Stomach smooth muscle (tissue), 2 donors: ENCODE data around the gene EIF4A2.

Source experiments
- H3K27ac ChIP-seq: one replicate; pipeline ENCODE4 v1.7.0; 2013; ENCODE audit warnings: mild to moderate bottlenecking, low read length, inconsistent platforms
- H3K27me3 ChIP-seq, 2 donors: one replicate each; pipeline ENCODE4 v1.7.0; 2013; ENCODE audit warnings: low read length in 2 of 2; ENCODE audit not compliant: insufficient read depth in 2 of 2, control insufficient read depth in 1 of 2
- H3K36me3 ChIP-seq, 2 donors: one replicate each; pipeline ENCODE4 v1.7.0; 2013; ENCODE audit warnings: low read length in 2 of 2; ENCODE audit not compliant: control insufficient read depth in 2 of 2, insufficient read depth in 2 of 2
- H3K4me1 ChIP-seq: one replicate; pipeline ENCODE4 v1.7.0; 2013; ENCODE audit warnings: low read length; ENCODE audit not compliant: control insufficient read depth, insufficient read depth
- H3K4me3 ChIP-seq, 2 donors: one replicate each; pipeline ENCODE4 v1.7.0; 2013; ENCODE audit warnings: low read length in 2 of 2
- H3K9ac ChIP-seq, 2 donors: one replicate each; pipeline ENCODE4 v1.7.0; 2013; ENCODE audit warnings: low read length in 2 of 2, mild to moderate bottlenecking in 1 of 2
- H3K9me3 ChIP-seq, 2 donors: one replicate each; pipeline ENCODE4 v1.7.0; 2013; ENCODE audit warnings: low read length in 2 of 2; ENCODE audit not compliant: control insufficient read depth in 2 of 2
- donor health status: healthy.
- donor health status: Pancreatic carcinoma.

Gene EIF4A2

GRCh38 chr3:186784820-186785494 lies 1.6 kb downstream of the EIF4A2 start:
- H3K4me1 ChIP-seq: peaks cover 38% of the 10 kb centered on the region
- H3K27me3 ChIP-seq: no peaks in the 10 kb centered on the region
- H3K36me3 ChIP-seq: peaks cover 42 to 53% of the 10 kb centered on the region in 2 donors
- H3K9ac ChIP-seq: peak overlapping the region; percentile 98 to 100
- no peaks in the 10 kb centered on the region for H3K9me3 ChIP-seq
- H3K27ac ChIP-seq: peak overlapping the region; percentile 99
- peak overlapping the region; percentile 88 to 100 for H3K4me3 ChIP-seq

- Histone ChIP-seq H3K27me3 (no peaks in the 10 kb centered on the region), H3K4me3 (peak overlapping the region; percentile 88 to 100), H3K9ac (peak overlapping the region; percentile 21 to 98), H3K4me1 (peaks cover 38% of the 10 kb centered on the region), H3K27ac (no peak overlapping the region), H3K9me3 (no peaks in the 10 kb centered on the region), H3K36me3 (peaks cover 45 to 59% of the 10 kb centered on the region in 2 donors)
These were observed 2.2 kb downstream of the EIF4A2 start for GRCh38 chr3:186785495-186786018.

- Histone ChIP-seq H3K4me1 (peaks cover 38% of the 10 kb centered on the region), H3K9ac (peak overlapping the region in 1 of 2 donors; percentile 2), H3K9me3 (no peaks in the 10 kb centered on the region), H3K27ac (no peak overlapping the region), H3K36me3 (peaks cover 45 to 59% of the 10 kb centered on the region in 2 donors), H3K27me3 (no peaks in the 10 kb centered on the region), H3K4me3 (peak overlapping the region; percentile 32 to 35)
These were observed 3.5 kb downstream of the EIF4A2 start for GRCh38 chr3:186786922-186787321.

- H3K9ac ChIP-seq: no peak overlapping the region
- peaks cover 45 to 59% of the 10 kb centered on the region in 2 donors for H3K36me3 ChIP-seq
- H3K4me3 ChIP-seq: peak overlapping the region in 1 of 2 donors; percentile 35
- no peak overlapping the region for H3K27ac ChIP-seq
- no peaks in the 10 kb centered on the region for H3K27me3 ChIP-seq
- H3K9me3 ChIP-seq: no peaks in the 10 kb centered on the region
- H3K4me1 ChIP-seq: peaks cover 38% of the 10 kb centered on the region
These were observed 4.5 kb downstream of the EIF4A2 start for GRCh38 chr3:186787642-186788481.

GRCh38 chr3:186788482-186789370 lies 5.3 kb downstream of the EIF4A2 start:
- Histone ChIP-seq H3K4me1 (peaks cover 38% of the 10 kb centered on the region), H3K27ac (no peak overlapping the region), H3K9ac (no peak overlapping the region), H3K4me3 (no peak overlapping the region), H3K9me3 (no peaks in the 10 kb centered on the region), H3K36me3 (peaks cover 45 to 59% of the 10 kb centered on the region in 2 donors), H3K27me3 (no peaks in the 10 kb centered on the region)

GRCh38 chr3:186789554-186790260 lies 6.3 kb downstream of the EIF4A2 start:
- Histone ChIP-seq H3K9ac (no peak overlapping the region), H3K27me3 (no peaks in the 10 kb centered on the region), H3K9me3 (no peaks in the 10 kb centered on the region), H3K4me1 (peaks cover 36% of the 10 kb centered on the region), H3K4me3 (no peak overlapping the region), H3K36me3 (peaks cover 39 to 54% of the 10 kb centered on the region in 2 donors), H3K27ac (no peak overlapping the region)

GRCh38 chr3:186790261-186790981 lies 7.0 kb downstream of the EIF4A2 start:
- H3K9ac ChIP-seq: no peak overlapping the region
- H3K9me3 ChIP-seq: no peaks in the 10 kb centered on the region
- no peak overlapping the region for H3K27ac ChIP-seq
- no peaks in the 10 kb centered on the region for H3K27me3 ChIP-seq
- H3K36me3 ChIP-seq: peaks cover 32 to 47% of the 10 kb centered on the region in 2 donors
- H3K4me3 ChIP-seq: no peak overlapping the region
- H3K4me1 ChIP-seq: peaks cover 29% of the 10 kb centered on the region

- Histone ChIP-seq H3K9me3 (no peaks in the 10 kb centered on the region), H3K36me3 (peaks cover 11 to 14% of the 10 kb centered on the region in 2 donors)
These were observed 15.0 kb downstream of the EIF4A2 start for GRCh38 chr3:186798239-186798874.

GRCh38 chr3:186800285-186800684 lies 16.9 kb downstream of the EIF4A2 start:
- Histone ChIP-seq H3K9ac (no peak overlapping the region), H3K27ac (no peak overlapping the region), H3K4me3 (no peak overlapping the region), H3K9me3 (no peaks in the 10 kb centered on the region), H3K36me3 (peaks cover 11 to 14% of the 10 kb centered on the region in 2 donors), H3K4me1 (peaks cover under 1% of the 10 kb centered on the region), H3K27me3 (no peaks in the 10 kb centered on the region)

More at GRCh38 chr3:186798239-186798874, 15.0 kb downstream of the EIF4A2 start:
- Histone ChIP-seq H3K4me3 (no peak overlapping the region), H3K4me1 (no peaks in the 10 kb centered on the region), H3K9ac (no peak overlapping the region), H3K27me3 (no peaks in the 10 kb centered on the region), H3K27ac (no peak overlapping the region)
